ENCODE measurements around the gene C12orf54.
A peak's percentile ranks its signal among the peaks of the same experiment; 100 is the strongest.
"Not testable (repeated sequence)": the region's sequence is repeated elsewhere in the genome, so short reads cannot be mapped to it uniquely, and the experiment has no call there.

Gene C12orf54

DNA sequence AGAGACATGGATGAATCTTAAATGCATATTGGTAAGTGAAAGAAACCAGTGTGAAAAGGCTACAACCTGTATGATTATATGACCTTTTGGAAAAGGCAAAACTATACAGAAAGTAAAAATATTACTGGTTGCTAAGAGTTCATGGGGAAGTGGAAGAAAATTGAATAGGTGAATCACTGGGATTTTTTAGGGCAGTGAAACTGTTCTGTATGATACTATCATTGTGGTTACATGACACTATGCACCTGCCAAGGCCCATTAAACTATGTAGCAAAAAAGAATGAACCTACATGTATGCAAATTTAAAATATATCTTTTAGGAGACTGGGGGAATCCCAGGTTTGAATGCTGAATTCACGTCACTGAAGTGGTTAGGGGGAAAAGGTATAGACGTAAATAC lies 30.6 kb downstream of the C12orf54 start:
- DNase-seq, result no peak

DNA sequence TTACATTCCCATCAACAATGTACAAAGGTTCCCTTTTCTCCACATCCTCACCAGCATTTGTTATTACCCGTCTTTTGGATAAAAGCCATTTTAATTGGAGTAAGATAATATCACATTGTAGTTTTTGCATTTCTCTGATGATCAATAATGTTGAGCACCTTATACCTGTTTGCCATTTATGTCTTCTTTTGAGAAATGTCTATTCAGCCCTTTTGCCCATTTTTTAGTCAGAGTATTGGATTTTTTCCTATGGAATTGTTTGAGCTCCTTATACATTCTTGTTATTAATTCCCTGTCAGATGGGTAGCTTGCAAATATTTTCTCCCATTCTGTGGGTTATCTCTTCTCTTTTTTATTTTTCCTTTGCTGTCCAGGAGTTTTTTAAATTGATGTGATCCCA lies 32.4 kb downstream of the C12orf54 start:
- DNase-seq, result no peak

DNA sequence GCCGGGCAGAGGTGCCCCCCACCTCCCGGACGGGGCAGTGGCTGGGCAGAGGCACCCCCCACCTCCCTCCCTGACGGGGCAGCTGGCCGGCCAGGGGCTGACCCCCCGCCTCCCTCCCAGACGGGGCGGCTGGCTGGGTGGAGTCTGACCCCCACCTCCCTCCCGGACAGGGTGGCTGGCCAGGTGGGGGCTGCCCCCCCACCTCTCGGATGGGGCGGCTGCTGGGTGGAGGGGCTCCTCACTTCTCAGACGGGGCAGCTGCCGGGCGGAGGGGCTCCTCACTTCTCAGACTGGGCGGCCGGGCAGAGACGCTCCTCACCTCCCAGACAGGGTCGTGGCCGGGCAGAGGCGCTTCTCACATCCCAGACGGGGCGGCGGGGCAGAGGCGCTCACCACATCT lies 38.1 kb downstream of the C12orf54 start:
- DNase-seq, result not testable (repeated sequence)

DNA sequence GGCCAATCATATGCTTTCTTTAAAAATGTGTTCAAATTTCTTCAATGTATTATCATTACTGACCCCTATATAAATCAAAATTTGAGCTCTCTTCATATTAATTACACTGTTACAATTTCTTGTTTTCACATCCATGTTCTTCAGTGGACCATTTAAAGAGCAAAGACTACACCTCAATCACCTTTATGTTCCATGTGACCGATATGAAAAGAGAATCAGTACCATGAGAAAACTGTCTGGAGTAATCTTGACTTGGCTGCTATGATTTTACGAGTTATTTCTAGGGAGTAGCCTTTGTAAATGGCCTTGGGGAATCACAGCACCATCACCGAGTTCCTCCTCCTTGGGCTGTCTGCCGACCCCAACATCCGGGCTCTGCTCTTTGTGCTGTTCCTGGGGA lies 43.0 kb downstream of the C12orf54 start, which contains the start of gene OR8S1:
Gene OR8S1, plus strand, starts transcription at position 301 of the 400 bp plus-strand sequence. Its CDS starts 0 bp downstream, at position 301.
- DNase-seq, result no peak

DNA sequence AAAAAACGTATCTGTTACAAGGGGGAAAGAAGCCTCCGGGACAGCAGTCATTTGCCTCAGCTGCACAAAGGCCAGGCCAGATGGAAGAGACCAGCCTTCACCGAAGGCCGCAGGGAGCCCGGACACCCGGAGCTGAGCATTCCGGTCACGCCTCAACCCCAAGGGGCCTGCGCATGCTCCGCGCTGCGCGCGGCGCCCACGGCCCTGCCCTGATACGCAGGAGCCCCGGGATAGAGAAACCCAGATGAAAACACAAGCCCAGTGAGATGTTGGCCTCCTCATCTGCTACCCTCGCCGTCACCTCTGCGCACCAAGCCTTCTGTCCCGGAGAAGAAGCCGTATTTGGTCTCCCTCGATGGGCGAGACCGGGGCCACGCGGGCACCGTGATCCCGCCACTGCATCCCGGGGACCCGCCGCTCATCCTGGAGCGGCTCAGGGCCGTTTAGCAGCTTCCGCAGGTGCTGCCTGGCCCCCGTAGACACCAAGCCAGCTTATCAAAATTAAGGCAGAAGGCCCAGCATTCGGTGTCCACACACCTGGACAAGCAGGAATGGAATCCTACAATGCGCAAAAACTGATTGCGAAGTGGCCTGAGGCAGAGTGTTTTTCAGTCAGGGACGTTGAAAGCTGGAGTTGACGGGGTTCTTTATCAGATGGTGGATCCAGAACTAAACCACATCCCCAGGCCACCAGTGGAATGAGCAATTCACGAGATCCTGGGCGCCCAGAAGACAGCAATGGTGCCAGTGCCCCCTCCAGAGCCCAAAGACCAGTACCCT lies 45.8 kb downstream of the C12orf54 start:
- no peak for DNase-seq

DNA sequence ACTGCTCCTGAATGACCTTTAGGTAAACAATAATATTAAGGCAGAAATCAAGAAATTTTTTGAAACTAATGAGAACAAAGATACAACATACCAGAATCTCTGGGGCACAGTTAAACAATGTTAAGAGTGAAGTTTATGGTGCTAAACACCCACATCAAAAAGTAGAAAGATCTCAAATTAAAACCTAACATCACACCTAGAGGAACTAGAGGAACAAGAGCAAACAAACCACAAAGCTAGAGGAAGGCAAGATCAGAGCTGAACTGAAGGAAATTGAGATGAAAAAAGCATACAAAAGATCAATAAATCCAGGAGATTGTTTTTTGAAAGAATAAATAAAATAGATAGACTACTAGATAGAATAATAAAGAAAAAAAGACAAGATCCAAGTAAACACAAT lies 50.3 kb downstream of the C12orf54 start:
- DNase-seq, result no peak

DNA sequence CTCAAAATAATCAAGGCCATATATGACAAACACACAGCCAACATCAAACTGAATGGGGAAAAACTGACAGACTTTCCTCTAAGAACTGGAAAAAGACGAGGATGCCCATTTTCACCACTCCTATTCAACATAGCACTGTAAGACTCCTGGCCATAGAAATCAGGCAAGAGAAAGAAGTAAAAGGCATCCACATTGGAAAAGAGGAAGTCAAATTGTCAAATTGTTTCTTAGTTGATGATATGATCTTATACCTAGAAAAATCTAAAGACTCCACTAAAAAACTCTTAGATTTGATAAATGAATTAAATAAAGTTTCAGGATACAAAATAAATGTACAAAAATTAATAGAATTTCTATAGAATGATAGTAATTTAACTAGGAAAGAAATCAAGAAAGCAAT lies 54.3 kb downstream of the C12orf54 start:
- DNase-seq, result no peak

DNA sequence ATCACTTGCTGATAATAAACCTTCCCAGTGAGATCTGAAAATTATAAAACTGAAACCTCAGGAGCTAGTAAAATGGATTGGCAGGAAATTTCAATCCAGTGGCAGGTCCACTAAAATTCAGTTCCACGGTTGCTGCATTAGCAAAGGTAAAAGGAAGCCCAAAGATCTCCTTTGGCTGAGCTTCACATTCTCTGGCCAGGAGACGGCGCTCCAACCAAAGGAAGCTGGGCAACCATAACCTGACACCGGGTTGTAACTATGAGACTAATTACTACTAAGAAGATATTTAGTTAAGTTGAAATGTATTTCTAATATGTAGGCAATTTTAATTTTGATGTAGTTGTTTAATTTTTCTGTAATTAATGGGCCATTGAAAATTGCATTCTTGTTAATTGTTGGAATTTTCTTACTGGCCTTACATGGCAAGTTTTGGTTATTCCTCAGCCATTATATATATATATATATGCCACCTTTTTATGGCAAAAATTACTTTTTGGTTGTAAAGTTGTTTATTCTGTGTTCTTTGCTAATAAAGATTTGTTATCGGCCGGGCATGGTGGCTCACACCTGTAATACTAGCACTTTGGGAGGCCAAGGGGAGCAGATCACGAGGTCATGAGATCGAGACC lies 60.1 kb downstream of the C12orf54 start:
- peak; percentile 14 for DNase-seq

DNA sequence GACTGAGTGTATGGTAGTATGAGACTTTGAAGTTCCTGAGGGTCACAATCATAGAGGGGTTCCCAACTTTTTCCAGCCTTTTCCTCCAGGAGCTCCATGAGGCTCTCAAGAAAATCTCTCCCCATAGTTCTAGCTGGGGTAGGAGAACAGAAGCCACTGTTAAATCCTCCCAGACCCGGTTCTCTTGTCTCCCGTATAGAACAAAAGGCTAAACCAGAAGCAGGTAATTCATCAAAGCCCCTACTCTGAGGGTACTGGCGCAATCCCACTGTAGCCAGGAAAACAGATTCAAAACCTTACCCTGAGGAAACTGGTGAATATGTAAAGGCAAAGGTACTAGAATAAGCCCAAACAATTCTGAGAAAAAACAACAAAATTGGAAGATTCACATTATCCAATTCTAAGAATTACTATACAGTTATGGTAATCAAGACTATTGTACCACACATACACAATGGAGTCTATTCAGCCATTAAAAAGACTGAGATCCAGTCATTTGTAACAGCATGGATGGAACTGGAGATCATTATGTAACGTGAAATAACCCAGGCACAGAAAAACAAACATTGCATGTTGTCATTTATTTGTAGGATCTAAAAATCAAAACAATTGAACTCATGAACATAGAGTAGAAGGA lies 63.7 kb downstream of the C12orf54 start:
- DNase-seq, result no peak

Data from effector CD4-positive, alpha-beta T cell (primary cell).